ENCODE measurements around the gene FNIP1.

- TF ChIP-seq CTCF (IDR thresholded peaks at IDR 0.05; ENCODE audit: insufficient read depth, low read length, poor library complexity, severe bottlenecking) (no peak), EZH2phosphoT487 (conservative IDR thresholded peaks at IDR 0.05; ENCODE audit: low read length) (no peak)
Observed at GRCh38 chr5:131824631-131825030, 27.8 kb upstream of the FNIP1 start.

Data from SU-DHL-6 (cell line).